HCEC 1CT (cell line): ENCODE results near the gene LRRK1.

ENCODE experiments used
- DNase-seq: peaks from one replicate; pipeline ENCODE4 v3.0.0-alpha.2; 2017

LRRK1 gene

DNA sequence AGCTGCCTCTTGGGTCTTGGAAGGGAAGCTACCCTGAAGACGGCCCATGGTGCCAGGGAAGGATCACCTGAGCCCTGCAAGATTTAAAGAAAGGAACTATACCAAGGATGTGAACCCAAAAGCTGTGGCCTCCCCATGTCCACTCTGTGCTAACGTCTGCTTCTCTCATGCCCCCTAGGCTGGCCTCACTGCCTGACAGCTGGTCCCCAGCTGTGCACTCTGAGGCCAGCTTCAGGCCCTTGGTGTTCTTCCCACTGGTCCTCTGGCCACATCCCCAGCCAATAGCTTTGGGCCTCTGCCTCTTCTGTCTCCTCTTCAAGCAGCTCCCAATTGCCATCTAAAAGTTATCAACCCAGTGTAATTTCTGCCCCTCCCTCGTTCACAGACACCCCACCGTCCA lies 5.2 kb upstream of the LRRK1 start:
- DNase-seq, result no peak

DNA sequence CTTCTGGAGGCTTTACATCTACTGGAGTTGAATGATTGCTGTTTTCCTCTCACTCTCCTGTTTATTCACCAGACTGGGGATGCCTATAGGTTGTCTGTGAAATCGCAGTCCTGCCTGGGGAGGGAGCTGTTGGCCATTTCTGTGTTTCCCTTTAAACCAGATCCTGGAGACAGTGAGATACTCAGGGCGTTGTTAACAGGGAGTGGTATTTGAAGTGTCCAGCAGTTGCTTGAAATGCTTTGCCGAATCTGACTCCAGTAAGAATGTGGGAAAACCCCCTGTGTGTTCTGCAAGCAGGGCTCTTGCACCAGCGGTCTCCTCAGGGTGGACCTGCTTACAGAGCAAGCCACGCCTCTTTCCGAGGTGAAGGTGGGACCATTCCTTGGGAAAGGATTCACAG lies 4.3 kb upstream of the LRRK1 start:
- DNase-seq, result no peak

DNA sequence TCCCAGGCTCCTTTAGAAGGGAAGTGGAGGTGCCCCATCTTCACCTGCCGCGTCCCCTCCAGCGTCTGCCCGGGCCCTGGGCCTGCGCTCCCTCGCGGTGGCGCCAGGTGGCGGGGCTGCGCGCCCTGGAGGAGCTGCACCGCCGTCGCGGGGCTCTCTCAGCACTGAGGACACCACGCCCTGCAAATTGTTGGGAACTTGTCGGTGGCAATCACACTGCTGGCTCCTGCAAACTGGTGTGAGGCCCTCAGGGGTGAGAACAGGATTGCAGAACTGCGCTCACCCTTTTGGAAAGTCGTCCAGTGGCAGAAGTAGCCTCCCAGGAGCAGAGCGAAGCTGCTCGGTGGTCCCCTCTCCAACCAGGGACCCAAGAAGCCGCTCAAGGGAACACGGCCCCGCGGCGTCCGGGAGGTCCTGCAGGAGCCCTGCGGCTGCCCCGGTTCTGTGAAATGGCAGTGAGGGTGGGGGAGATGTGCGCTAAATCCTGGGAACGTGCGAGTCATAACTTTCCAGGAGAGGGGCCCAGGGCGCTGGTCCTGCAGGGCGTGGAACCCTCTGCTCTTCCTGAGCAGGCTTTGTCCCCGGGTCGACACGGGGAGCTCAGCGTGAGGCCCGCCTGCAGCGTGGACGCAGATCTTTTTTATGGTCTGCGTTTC lies 995 bp upstream of the LRRK1 start:
- peak; percentile 80 for DNase-seq

DNA sequence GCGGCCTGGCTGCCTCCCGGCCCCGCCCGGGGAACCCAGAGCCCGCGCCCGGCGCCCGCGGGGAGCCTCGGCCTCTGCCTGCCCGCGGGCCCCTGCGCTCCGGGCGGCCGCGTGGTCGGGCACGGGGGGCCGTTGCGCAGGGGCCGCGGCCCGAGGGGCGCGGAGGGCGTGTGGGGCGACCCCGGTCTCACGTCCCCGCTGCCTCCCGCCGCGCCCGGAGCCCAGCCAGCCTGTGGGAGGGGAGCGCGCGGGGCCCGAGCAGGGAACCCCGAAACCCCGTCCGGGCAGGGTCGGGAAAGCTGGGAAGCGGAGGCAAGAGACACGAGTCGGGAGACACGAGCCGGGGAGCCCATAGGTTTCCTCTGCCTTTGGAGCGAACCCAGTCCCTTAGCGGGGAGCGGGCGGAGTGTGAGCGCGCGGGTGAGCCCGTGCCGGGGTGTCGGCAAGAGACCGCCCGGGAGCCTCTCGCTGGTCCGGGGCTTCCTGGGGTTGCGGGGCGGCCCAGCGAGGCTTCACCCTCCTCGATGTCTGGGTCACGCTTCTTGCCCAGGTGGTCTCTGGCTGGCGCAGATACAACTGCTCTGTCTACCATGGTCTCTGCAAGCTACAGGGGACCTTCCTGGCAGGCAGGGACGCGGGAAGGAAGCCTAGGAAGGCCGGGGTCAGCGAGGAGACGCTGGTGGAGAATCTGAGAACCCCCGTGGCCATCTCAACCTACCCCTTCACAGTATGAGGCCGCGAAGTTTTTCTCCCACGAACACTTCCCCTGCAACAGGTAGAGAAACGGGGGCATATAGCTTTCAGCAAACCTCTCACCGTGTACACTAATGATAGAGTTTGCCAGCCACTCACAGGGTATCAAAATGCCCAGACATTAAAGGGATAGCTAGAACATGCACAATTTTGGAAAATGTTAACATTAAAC lies 586 bp downstream of the LRRK1 start:
- DNase-seq, result peak; percentile 51

DNA sequence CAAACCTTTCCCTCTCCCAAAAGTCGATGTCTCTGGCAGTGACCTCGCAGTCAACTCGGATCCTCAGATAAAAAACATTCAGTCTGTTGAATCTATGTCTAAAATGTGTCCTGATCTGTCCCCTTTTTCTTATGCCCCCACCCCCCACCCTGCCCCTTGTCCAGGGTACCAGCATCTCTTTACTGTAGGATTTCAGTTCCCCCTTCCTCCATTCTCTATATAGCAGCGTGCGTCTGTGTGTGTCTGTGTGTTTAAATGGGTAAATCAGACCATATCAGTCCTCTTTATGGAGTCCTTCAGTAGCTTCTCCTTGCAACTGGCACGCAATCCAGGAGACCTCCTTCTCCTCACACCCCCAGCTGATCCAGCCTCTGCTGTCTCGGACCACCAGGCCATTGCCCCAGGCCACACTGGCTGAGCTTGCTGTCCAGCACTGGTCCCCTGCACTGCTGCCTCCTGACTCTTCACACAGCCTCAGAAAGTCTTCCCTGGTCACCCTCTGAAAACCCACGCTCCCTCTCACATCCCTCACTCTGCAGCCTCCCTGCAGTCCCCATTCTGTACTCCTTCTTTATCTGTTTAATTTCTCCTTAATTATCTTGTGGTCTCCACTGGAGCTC lies 1.5 kb downstream of the LRRK1 start:
- no peak for DNase-seq

DNA sequence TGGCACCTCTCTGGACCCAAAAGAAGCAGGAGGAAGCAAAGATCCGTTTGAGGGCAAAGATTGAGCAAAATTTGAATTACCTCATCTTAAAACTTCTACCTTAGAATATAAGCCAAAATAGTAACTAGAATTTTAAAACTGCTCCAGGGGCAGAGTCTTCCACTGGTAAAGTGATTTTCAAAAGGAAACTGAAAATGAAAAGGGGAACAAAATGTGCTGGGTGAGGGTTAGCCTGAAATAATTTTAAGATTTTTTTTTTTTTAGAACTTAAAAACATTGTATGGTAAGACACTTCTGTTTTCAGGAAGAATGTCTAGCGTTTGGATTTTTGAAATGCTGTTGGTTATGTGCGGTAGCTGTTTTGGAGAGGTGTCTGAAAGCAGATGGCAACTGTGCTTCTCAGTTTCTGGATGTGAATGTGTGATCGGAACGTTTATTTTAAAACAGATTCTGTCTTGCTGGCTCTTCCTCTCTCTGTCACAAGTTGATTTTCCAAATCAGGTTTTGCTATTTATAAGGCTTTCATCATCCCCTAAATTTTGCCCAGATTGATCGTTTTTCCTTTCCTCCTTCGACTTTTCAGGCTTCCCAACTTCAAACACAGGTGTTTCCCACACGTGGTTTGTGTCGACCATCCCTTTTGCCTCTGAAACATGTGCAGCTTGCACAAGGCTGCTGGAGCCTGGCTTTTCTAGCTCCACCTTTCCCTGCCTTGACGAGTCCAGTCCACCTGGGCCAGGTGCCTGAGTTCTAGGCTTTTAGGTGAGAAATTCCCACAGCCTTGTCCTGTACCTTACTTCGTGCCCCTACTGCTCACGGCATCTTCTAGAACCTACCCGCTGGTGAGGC lies 3.3 kb downstream of the LRRK1 start:
- DNase-seq, result no peak

DNA sequence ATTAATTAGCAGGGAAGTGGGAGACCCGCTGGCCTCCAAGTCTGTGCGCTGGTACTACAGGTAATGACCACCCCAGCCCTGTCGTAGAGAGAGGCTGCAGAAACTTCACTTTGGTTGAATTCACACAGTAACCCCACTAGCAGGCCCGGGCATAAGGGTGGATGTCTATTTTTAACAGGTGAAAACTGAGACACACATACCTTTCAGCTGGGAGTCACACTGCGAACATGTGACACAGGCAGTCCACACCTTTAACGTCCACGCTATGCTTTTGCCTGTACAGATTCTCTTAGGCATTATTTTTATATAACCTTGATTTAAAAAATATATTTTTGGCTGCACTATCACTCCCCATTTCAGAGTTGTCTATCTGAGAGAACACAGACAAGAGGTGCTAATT lies 3.9 kb downstream of the LRRK1 start:
- DNase-seq, result no peak

DNA sequence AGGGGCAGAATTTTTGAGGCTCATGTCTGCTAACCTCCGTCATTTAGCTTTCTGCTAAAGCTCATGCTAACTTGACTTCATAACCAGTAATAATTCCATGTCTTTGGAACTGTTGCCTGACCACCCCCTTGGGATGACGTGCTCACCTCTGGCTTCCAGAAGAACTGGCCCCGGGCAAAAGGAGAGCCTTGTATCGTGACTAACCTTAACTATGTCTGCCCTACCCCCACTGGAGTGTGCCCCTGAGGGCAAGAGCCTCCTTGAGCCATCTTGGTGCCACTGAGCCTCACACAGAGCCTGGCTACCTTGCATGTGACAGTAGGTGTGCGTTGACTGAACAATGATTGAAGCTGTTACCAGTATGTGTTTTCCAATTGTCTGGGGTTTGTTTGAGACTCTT lies 4.7 kb downstream of the LRRK1 start:
- no peak for DNase-seq

DNA sequence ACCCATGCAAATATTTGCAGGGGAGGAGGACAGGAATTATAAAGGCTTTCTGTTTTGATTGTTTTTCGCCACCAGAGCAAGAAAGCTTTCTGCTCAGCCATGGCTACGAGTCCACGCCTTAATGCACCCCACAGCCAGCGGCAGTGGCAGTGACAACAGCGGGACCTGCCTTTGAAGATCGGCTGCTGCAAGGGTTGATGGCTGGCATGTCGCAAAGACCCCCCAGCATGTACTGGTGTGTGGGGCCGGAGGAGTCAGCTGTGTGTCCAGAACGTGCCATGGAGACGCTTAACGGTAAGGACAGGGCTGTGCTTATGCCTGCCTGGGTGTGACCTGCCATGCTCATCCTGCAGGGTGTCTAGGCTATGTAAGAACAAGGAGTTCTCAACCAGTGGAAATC lies 5.3 kb downstream of the LRRK1 start:
- DNase-seq, result no peak

DNA sequence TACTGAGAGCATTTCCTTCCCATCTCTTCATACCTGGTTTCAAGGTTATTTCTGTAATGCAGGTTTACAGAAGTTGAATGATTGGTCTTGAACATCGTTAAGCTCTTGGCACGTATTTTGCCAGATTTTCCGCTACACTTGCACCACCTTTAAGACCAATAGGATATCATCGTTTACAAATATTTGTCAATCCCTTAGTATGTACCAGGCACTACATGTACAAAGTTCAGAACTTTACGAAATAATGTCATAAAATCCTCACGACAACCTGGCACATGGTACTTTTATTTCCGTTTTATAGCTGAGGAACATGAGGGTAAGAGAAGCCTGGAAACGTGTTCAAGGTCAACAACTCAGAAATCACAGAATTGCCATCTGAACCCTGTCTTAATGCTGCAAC lies 6.3 kb downstream of the LRRK1 start:
- DNase-seq, result no peak

DNA sequence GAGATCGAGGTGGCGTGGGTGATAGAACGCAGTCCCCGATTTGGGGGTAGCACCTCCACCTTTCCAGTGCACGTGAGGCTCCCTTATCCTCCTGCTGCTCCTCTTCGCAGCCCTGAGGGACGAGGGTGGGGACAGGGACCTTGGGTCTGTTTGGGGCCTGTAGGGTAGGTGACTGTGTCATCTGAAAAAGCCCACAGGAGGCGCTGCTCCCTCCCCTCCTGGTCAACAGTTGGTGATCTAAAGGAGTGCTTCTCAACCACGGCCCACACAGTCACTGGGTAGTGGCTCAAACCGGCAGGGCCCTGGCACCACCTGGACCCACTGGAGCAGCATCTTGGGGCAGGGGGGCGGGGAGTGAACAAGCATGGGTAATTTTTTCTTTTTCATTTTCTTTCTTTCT lies 7.1 kb downstream of the LRRK1 start:
- DNase-seq, result no peak

DNA sequence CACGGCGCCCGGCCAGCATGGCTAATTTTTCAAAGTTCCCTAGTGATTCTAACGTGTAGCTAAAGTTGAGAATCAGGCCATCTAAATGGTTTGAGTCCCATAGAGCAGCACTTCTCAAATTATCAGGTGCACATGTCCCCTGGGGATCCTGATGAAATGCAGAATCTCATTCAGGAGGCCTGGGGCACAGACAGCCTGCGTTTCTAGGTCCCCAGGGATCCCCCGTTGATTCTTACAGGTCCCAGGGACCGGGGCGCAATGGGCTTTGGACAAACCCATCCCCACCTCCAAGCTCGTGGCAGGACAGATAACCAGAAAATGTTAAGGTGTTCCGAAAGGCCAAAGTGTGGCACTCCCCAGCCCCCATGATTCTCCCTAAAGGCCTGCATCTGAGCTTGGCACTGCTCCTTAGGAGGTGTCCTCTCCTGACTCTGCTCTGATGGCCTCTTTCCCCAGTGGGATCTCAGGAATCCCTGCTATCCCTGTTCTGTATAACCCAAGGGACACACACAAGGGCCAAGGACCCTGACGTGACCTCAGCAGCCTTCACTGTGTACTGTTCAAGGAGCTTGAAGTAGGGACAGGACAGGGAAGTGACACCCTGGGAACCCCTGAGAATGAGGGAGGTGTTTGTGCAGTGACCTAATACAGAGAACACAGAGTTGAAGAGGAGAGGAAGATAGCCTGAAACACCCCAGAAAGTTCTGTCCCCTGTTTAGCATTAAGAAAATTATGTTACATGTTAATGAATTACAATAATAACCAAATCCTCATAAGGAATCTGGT lies 8.0 kb downstream of the LRRK1 start:
- DNase-seq, result no peak

DNA sequence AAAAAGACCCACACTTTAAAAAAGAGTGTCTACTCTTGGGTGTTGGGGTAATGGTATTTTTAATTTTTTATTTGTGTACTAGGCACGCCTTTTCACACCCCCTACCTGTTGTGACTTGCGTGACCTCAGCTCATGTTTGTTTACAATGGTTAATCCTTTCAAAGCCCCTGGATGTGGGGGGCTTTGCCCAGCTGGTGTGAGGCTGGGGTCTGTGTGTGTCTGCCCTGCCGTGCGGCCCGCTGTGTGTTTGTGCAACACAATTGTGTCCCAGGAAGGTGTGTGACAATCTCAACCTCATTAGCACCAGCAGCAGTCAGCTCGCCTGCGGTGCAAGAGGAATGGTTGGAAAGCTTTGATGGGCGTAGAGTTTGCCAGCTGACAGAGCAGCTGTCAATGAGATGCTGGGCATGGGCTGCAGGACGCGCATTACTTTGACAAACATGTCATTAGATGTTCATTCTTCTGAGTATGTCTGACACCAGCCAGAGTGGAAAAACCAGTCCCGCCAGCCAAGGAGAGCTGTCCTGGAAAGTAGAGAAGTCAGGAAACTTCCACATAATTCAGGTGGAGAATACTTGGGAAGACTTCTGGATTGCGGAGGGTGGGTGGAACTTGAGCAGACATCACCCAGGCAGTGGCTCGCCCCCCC lies 9.6 kb downstream of the LRRK1 start:
- no peak for DNase-seq

DNA sequence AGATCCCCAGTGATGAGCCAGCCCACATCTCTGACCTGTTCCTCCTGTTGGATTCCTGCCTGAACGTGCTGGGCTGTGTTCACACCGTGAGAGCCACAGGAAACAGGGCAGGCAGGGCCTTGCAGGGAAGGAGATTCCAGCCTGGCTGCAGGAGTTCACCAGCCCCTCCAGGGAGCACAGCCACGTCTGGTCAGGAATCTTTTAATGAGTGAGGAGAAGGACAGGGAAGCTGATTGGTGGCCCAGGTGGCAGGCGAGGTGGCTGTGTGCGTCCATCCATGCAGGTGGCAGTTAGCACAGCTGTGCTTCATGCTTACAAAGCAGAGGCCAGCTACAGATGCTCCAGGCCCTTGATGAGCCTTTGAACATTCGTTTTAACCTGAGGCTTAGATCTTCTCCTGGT lies 10.5 kb downstream of the LRRK1 start:
- no peak for DNase-seq

DNA sequence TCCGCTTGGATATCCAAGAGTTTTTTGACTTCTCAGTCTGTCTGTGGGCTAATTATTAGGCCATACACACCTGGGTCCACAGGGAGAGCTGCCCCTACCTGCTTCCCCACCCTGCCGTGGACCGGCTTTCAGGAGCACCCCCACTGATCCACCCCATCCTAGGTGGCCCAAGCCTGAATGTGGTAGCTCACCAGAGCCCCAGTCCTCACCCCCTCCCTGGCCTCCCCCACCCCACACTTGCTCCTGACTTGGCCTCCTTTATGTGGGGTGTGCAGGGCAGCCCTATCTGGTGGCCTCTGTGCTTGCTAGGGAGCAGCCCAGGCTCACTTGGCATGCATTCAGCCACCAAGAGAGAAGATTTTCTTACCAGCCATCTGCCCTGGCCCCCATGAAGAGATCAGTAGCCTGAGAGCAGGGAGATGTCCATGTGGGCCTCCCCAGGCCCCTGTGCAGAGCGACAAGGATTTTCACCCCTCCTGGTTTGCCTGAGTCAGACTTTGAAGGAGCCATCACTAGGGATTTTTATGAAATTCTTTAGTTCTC lies 11.2 kb downstream of the LRRK1 start:
- no peak for DNase-seq

DNA sequence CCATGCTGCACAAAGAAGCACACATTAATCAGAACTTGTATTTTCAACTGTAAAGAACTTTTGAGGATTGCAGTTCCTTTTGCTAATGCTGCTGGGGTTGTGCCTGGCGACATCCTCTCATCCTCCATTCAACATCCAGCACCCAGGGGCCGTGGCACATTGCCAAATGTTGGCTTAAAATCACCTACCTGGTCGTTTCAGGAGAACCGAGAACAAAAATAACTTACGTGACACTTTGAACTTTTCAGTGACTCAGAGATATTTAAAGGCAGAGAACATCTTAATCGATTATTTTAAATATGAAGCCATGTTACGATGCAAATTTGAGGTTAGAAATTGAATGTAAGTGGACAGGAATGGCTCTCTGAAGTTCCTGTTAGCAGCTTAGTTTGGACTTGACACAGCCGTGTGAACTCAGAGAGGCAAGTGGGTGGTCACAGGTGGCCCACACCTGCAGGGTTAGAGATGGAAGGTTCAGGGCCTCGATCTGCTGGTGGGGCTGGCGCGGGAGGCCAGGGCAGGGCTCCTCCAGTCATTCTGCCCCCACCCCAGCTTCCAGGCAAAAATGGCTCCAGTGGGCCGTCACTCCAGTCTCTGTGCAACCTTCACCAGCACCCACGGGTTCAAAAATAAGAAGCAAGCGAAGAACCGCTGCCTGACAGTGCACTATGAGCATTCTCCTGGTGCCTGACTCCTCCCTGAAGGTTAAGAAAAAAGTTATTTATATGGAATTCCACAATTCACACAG lies 12.2 kb downstream of the LRRK1 start:
- DNase-seq, result no peak

DNA sequence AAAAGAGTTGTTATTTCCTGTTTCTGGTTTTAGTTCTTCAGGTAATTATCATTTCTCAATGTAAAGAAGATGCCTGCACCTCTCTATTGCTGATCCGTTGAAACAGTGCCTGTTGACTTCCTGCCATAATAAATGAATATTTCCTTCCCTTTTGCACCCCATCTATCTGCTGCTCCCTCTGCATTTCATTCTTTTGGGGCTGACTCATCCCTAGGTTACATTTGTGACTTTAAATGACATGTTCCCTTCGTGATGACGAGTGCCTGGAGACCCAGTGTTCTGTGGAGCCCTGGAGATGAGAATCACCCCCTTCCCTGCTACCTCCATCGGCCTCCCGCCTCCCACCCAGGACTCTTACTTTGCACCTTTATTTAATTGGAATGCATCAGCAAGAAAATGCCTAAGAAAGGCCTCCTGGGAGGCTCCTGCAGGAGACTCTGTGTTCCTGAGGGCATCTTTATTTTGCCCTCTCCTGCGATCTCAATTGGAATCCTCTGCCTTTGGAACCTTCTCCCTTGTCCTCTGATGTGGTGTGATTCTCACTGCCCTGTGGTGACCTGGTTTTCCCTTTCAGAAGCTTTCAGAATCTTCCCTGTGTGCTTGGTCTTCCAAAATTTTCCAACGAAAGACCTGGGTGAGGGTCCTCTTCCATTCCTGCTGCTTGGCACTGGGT lies 13.7 kb downstream of the LRRK1 start:
- no peak for DNase-seq

DNA sequence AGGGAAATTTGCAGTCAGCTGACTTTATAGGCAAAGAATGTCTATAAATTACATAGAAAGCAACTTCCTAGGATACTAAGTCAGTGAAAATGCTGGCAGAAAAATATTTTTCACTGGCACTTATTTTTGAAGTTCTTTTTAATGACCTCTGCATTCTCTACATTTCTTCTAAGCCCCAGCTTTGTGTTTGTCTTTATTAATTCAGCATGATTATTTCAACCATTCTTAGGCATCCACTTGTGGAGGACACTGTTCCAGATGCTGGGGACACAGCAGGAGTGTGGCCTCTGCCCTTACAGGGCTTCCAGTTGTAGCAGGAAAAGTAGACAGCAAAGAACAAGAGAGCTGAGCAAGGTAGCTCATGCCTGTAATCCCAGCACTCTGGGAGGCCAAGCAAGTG lies 15.0 kb downstream of the LRRK1 start:
- DNase-seq, result no peak

DNA sequence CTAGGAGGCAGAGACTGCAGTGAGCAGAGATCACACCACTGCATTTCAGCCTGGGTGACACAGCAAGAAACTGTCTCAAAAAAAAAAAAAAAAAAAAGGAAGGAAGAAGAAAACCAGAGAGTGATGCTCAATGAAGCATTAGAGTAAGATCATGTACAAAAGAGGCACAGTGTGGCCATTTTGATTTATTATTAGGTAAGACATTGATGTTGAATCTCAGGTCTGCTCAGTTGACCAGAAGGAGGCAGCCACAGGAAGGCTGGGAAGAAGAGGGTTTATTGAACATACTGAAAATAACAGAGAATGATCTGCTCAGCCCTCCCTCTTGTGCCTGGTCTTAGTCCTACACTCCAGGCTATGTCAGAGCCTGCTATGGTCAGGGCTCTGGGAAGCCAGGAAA lies 15.6 kb downstream of the LRRK1 start:
- DNase-seq, result peak; percentile 28

DNA sequence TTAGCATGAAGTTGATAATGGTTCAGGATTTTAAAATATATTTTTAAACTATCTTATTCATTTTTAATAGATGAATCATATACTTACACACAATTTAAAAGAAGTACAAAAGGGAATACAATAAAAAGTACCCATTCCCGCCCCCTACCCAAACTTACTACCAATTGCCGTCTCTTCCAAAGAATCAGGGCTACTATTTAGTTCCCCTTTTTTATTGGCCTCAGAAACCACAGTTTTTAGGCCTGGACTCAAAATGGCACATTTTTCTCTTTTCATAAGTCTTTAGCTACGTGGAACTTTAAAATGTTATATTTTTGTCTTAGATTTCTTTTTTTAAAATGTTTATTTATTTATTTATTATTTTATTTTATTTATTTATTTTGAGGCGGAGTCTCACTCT lies 18.0 kb downstream of the LRRK1 start:
- no peak for DNase-seq
